KMS-11 (cell line): ENCODE results near the gene AJAP1.

ENCODE experiments used
- H2AFZ ChIP-seq: fragments of 200-600 bp; sonication (generic); 2 replicates; pipeline ENCODE4 v1.6.1; 2016; ENCODE audit warnings: antibody characterized with exemption, mixed run types, low read depth
- H3K27ac ChIP-seq: fragments of 200-600 bp; sonication (generic); 2 replicates; pipeline ENCODE4 v1.6.1; 2016; ENCODE audit warnings: mild to moderate bottlenecking, mixed run types
- H3K27me3 ChIP-seq: fragments of 200-600 bp; sonication (generic); 2 replicates; pipeline ENCODE4 v1.6.1; 2017; ENCODE audit warnings: mild to moderate bottlenecking, low read depth, mixed run types, moderate library complexity; ENCODE audit not compliant: insufficient read depth
- H3K36me3 ChIP-seq: fragments of 200-600 bp; sonication (generic); 2 replicates; pipeline ENCODE4 v1.6.1; 2017; ENCODE audit warnings: mild to moderate bottlenecking, mixed run types; ENCODE audit not compliant: insufficient read depth
- H3K4me1 ChIP-seq: fragments of 200-600 bp; sonication (generic); 2 replicates; pipeline ENCODE4 v1.6.1; 2016; ENCODE audit warnings: mild to moderate bottlenecking, low read depth, mixed run types; ENCODE audit not compliant: poor library complexity, severe bottlenecking
- H3K4me2 ChIP-seq: fragments of 200-600 bp; sonication (generic); 2 replicates; pipeline ENCODE4 v1.7.0; 2016; ENCODE audit warnings: mild to moderate bottlenecking, mixed run types
- H3K4me3 ChIP-seq: fragments of 200-600 bp; sonication (generic); IDR thresholded peaks from 2 replicates; pipeline ENCODE4 v1.6.1; 2017; ENCODE audit warnings: low read depth, low read length, mixed read lengths; ENCODE audit not compliant: insufficient read depth
- H3K79me2 ChIP-seq: fragments of 200-600 bp; sonication (generic); 2 replicates; pipeline ENCODE4 v1.6.1; 2016; ENCODE audit warnings: low read depth, mixed run types; ENCODE audit not compliant: insufficient read depth
- H3K9ac ChIP-seq: fragments of 200-600 bp; sonication (generic); 2 replicates; pipeline ENCODE4 v1.6.1; 2016; ENCODE audit warnings: mild to moderate bottlenecking, mixed run types
- H4K20me1 ChIP-seq: fragments of 200-600 bp; sonication (generic); 2 replicates; pipeline ENCODE4 v1.6.1; 2016; ENCODE audit warnings: mild to moderate bottlenecking, mixed run types; ENCODE audit not compliant: insufficient read depth
- TF ChIP-seq, protein P1 (sequence below): fragments of 200-600 bp; sonication (generic); conservative IDR thresholded peaks from 2 replicates; pipeline ENCODE4 v1.6.1; 2017; ENCODE audit warnings: low read depth, mild to moderate bottlenecking, antibody characterized with exemption, low read length, moderate library complexity, mixed read lengths

AJAP1 gene

GRCh38 chr1:4820543-4820942, 166.1 kb downstream of the AJAP1 start:
- no peaks in the 10 kb centered on the region for H4K20me1 ChIP-seq
- H3K27ac ChIP-seq = no peak overlapping the region
- H3K79me2 ChIP-seq = no peaks in the 10 kb centered on the region
- no peaks in the 10 kb centered on the region for H3K4me1 ChIP-seq
- H3K4me3 ChIP-seq = no peak overlapping the region
- H3K9ac ChIP-seq = no peak overlapping the region
- TF ChIP-seq, protein P1, sequence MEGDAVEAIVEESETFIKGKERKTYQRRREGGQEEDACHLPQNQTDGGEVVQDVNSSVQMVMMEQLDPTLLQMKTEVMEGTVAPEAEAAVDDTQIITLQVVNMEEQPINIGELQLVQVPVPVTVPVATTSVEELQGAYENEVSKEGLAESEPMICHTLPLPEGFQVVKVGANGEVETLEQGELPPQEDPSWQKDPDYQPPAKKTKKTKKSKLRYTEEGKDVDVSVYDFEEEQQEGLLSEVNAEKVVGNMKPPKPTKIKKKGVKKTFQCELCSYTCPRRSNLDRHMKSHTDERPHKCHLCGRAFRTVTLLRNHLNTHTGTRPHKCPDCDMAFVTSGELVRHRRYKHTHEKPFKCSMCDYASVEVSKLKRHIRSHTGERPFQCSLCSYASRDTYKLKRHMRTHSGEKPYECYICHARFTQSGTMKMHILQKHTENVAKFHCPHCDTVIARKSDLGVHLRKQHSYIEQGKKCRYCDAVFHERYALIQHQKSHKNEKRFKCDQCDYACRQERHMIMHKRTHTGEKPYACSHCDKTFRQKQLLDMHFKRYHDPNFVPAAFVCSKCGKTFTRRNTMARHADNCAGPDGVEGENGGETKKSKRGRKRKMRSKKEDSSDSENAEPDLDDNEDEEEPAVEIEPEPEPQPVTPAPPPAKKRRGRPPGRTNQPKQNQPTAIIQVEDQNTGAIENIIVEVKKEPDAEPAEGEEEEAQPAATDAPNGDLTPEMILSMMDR = no peak
- no peaks in the 10 kb centered on the region for H3K36me3 ChIP-seq
- no peak overlapping the region for H2AFZ ChIP-seq
- no peak overlapping the region for H3K4me2 ChIP-seq
- no peaks in the 10 kb centered on the region for H3K27me3 ChIP-seq

DNA sequence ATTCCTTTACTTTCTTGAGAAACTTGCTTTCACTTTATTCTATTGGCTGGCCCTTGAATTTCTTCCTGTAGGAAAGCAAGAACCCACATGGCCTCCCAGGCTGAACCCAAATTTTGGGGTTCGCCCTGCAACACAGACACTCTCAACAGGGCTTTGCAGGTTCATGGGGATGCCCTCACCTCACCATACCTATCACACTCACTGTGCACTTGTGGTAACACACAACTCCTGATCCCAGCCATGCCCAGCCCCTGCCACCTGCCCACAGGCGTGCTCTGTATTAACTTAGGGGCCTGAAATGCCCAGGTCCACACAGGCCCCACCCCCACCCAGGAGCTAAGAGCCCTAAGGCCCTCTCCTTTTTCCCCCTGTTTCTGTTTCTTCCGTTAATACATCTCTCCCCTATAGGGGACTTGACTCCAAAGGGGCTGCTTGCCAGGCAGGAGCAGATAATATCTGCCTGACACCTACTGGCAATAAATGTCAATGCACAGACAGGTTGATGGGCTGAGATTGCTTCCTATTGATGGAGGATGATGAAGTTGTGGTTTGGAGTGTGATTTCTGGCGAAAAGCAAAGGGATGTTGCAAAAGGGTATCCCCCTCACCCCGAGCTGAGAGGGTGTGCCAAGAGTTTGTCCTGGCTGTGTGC, 171.5 kb downstream of the AJAP1 start:
- H3K79me2 ChIP-seq = no peaks in the 10 kb centered on the region
- TF ChIP-seq, protein P1 = no peak
- H2AFZ ChIP-seq = no peak overlapping the region
- no peaks in the 10 kb centered on the region for H4K20me1 ChIP-seq
- H3K4me2 ChIP-seq = no peak overlapping the region
- H3K27ac ChIP-seq = no peak overlapping the region
- no peaks in the 10 kb centered on the region for H3K4me1 ChIP-seq
- no peaks in the 10 kb centered on the region; the same call in 1 of the 2 replicates for H3K27me3 ChIP-seq
- H3K4me3 ChIP-seq = no peak overlapping the region
- H3K36me3 ChIP-seq = no peaks in the 10 kb centered on the region
- H3K9ac ChIP-seq = no peak overlapping the region

GRCh38 chr1:4830707-4831106, 176.3 kb downstream of the AJAP1 start:
- no peak overlapping the region for H2AFZ ChIP-seq
- no peak overlapping the region for H3K9ac ChIP-seq
- H3K4me2 ChIP-seq = no peak overlapping the region
- no peaks in the 10 kb centered on the region for H3K4me1 ChIP-seq
- H3K27me3 ChIP-seq = no peaks in the 10 kb centered on the region; the same call in 1 of the 2 replicates
- H3K27ac ChIP-seq = no peak overlapping the region
- no peak overlapping the region for H3K4me3 ChIP-seq
- H3K79me2 ChIP-seq = no peaks in the 10 kb centered on the region
- H3K36me3 ChIP-seq = no peaks in the 10 kb centered on the region
- no peaks in the 10 kb centered on the region for H4K20me1 ChIP-seq
- TF ChIP-seq, protein P1 = no peak

DNA sequence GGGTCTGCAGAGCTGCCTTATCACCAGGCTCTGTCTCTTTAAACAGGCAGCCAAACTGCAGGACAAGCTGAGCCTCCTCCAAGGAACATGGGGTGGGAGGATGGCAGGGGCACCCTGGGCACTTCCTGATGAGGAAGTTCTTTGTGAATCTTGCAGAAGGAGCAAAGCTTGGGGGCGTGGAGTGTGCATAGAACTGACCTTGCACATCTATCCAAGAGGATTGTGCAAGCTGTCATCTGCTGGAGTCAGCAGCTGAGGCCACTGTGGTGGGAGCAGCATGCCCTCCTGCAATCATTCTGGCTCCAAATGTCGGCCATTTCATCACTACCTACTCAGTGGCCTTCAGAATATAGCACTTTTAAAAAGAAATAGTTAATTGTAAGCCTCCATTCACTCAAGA, 182.2 kb downstream of the AJAP1 start:
- H2AFZ ChIP-seq = no peak overlapping the region
- H3K79me2 ChIP-seq = no peaks in the 10 kb centered on the region
- no peaks in the 10 kb centered on the region for H3K36me3 ChIP-seq
- no peaks in the 10 kb centered on the region; the same call in 1 of the 2 replicates for H3K27me3 ChIP-seq
- H3K4me3 ChIP-seq = no peak overlapping the region
- H4K20me1 ChIP-seq = no peaks in the 10 kb centered on the region
- H3K4me1 ChIP-seq = no peaks in the 10 kb centered on the region
- H3K4me2 ChIP-seq = no peak overlapping the region
- TF ChIP-seq, protein P1 = no peak
- no peak overlapping the region for H3K9ac ChIP-seq
- H3K27ac ChIP-seq = no peak overlapping the region
